MM.1S (cell line): ENCODE measurements around the gene ERLEC1.

Experiments used
- DNase-seq: peaks from one replicate; pipeline ENCODE4 v3.0.0-alpha.2; 2015
- H2AFZ ChIP-seq: fragments of 300-600 bp; sonication (generic); 2 replicates; pipeline ENCODE4 v1.6.0; 2016; ENCODE audit warnings: antibody characterized with exemption, low read length
- H3F3A ChIP-seq: fragments of 300-600 bp; sonication (generic); 2 replicates; pipeline ENCODE4 v1.6.1; 2016; ENCODE audit warnings: mild to moderate bottlenecking, antibody characterized with exemption, low read length, moderate library complexity, mixed read lengths; ENCODE audit not compliant: insufficient read depth
- H3K27ac ChIP-seq: fragments of 300-600 bp; sonication (generic); 2 replicates; pipeline ENCODE4 v1.5.1; 2016; ENCODE audit warnings: mild to moderate bottlenecking, low read length
- H3K27me3 ChIP-seq: fragments of 300-600 bp; sonication (generic); replicated peaks from 2 replicates; pipeline ENCODE4 v1.6.0; 2016; ENCODE audit warnings: low read length; ENCODE audit not compliant: insufficient read depth
- H3K36me3 ChIP-seq: fragments of 300-600 bp; sonication (generic); replicated peaks from 2 replicates; pipeline ENCODE4 v1.6.1; 2016; ENCODE audit warnings: mild to moderate bottlenecking, low read length, mixed read lengths; ENCODE audit not compliant: insufficient read depth
- H3K4me1 ChIP-seq: fragments of 300-600 bp; sonication (generic); 2 replicates; pipeline ENCODE4 v1.6.1; 2016; ENCODE audit warnings: low read length, mixed read lengths
- H3K4me2 ChIP-seq: fragments of 300-600 bp; sonication (generic); 2 replicates; pipeline ENCODE4 v1.6.0; 2016; ENCODE audit warnings: low read depth, low read length
- H3K4me3 ChIP-seq: fragments of 300-600 bp; sonication (generic); 2 replicates; pipeline ENCODE4 v1.5.1; 2016; ENCODE audit warnings: low read length, mixed read lengths
- H3K79me2 ChIP-seq: fragments of 300-600 bp; sonication (generic); 2 replicates; pipeline ENCODE4 v1.6.1; 2016; ENCODE audit warnings: mixed run types, low read length, mixed read lengths
- H3K9ac ChIP-seq: fragments of 300-600 bp; sonication (generic); 2 replicates; pipeline ENCODE4 v1.6.1; 2016; ENCODE audit warnings: low read length, mixed read lengths
- H3K9me2 ChIP-seq: fragments of 300-600 bp; sonication (generic); replicated peaks from 2 replicates; pipeline ENCODE4 v1.6.1; 2016; ENCODE audit warnings: mild to moderate bottlenecking, low read length, mixed read lengths; ENCODE audit not compliant: insufficient read depth
- H3K9me3 ChIP-seq: fragments of 300-600 bp; sonication (generic); replicated peaks from 2 replicates; pipeline ENCODE4 v1.6.1; 2016; ENCODE audit warnings: mild to moderate bottlenecking, low read length, mixed read lengths; ENCODE audit not compliant: insufficient read depth
- H4K20me1 ChIP-seq: fragments of 300-600 bp; sonication (generic); 2 replicates; pipeline ENCODE4 v1.6.1; 2016; ENCODE audit warnings: mild to moderate bottlenecking, low read length, moderate library complexity, mixed read lengths; ENCODE audit not compliant: insufficient read depth
- CTCF ChIP-seq: fragments of 300-600 bp; sonication (generic); IDR thresholded peaks from 2 replicates; pipeline ENCODE4 v1.5.1; 2016; ENCODE audit warnings: antibody characterized with exemption, low read length, mixed read lengths
- EZH2 ChIP-seq: fragments of 300-600 bp; sonication (generic); optimal IDR thresholded peaks from 2 replicates; pipeline ENCODE3; 2017; ENCODE audit warnings: low read depth, mild to moderate bottlenecking, antibody characterized with exemption, low read length, mixed read lengths
- EZH2phosphoT487 ChIP-seq: fragments of 300-600 bp; sonication (generic); IDR thresholded peaks from 2 replicates; pipeline ENCODE4 v1.6.1; 2018; ENCODE audit warnings: antibody characterized with exemption, low read length

The ERLEC1 gene

GRCh38 chr2:53770264-53770663, 16.6 kb upstream of the ERLEC1 start:
- Histone ChIP-seq H3K79me2 (peaks cover 79% of the 10 kb centered on the region), H3K4me2 (no peak overlapping the region)
- no peak for DNase-seq

GRCh38 chr2:53777134-53777533, 9.7 kb upstream of the ERLEC1 start:
- H3K9me3 ChIP-seq = no peaks in the 10 kb centered on the region
- TF ChIP-seq EZH2phosphoT487 (no peak), CTCF (no peak), EZH2 (no peak)
- H2AFZ ChIP-seq = no peak overlapping the region
- H3K27ac ChIP-seq = no peak overlapping the region
- no peak overlapping the region for H3K9ac ChIP-seq
- no peaks in the 10 kb centered on the region for H4K20me1 ChIP-seq
- no peaks in the 10 kb centered on the region; the same call in 1 of the 2 replicates for H3K4me1 ChIP-seq
- H3K9me2 ChIP-seq = no peaks in the 10 kb centered on the region
- no peak overlapping the region for H3K4me2 ChIP-seq
- H3K36me3 ChIP-seq = no peaks in the 10 kb centered on the region; the same call in 1 of the 2 replicates
- no peak for DNase-seq
- 0 out of 2 replicates have a peak, but pooled peaks cover 2% of the 10 kb centered on the region for H3F3A ChIP-seq
- H3K79me2 ChIP-seq = peaks cover 94% of the 10 kb centered on the region
- no peak overlapping the region for H3K4me3 ChIP-seq
- H3K27me3 ChIP-seq = no peaks in the 10 kb centered on the region

More at GRCh38 chr2:53770264-53770663, 16.6 kb upstream of the ERLEC1 start:
- H3K9me3 ChIP-seq = no peaks in the 10 kb centered on the region
- no peaks in the 10 kb centered on the region; the same call in 1 of the 2 replicates for H3K36me3 ChIP-seq
- H3K9me2 ChIP-seq = no peaks in the 10 kb centered on the region
- no peaks in the 10 kb centered on the region; the same call in none of the 2 replicates for H3F3A ChIP-seq
- no peak overlapping the region for H3K9ac ChIP-seq
- no peaks in the 10 kb centered on the region for H4K20me1 ChIP-seq
- H3K27me3 ChIP-seq = no peaks in the 10 kb centered on the region
- no peak overlapping the region for H2AFZ ChIP-seq
- TF ChIP-seq CTCF (no peak), EZH2phosphoT487 (no peak), EZH2 (no peak)
- H3K4me3 ChIP-seq = no peak overlapping the region
- H3K4me1 ChIP-seq = peaks cover 21% of the 10 kb centered on the region
- no peak overlapping the region for H3K27ac ChIP-seq

GRCh38 chr2:53778536-53779162, 8.2 kb upstream of the ERLEC1 start:
- H3K27ac ChIP-seq = no peak overlapping the region
- H3K27me3 ChIP-seq = no peaks in the 10 kb centered on the region
- no peaks in the 10 kb centered on the region; the same call in 1 of the 2 replicates for H3K36me3 ChIP-seq
- no peaks in the 10 kb centered on the region for H3K9me2 ChIP-seq
- 0 out of 2 replicates have a peak, but pooled peaks cover 2% of the 10 kb centered on the region for H3F3A ChIP-seq
- H3K9me3 ChIP-seq = no peaks in the 10 kb centered on the region
- H3K9ac ChIP-seq = no peak overlapping the region
- no peak for TF ChIP-seq EZH2phosphoT487
- no peak for TF ChIP-seq CTCF
- no peak for TF ChIP-seq EZH2
- no peaks in the 10 kb centered on the region for H4K20me1 ChIP-seq
- H3K4me1 ChIP-seq = no peaks in the 10 kb centered on the region; the same call in 1 of the 2 replicates
- H2AFZ ChIP-seq = no peak overlapping the region
- no peak for DNase-seq
- no peak overlapping the region for H3K4me3 ChIP-seq
- H3K4me2 ChIP-seq = no peak overlapping the region
- peaks cover 95% of the 10 kb centered on the region for H3K79me2 ChIP-seq
